DOHH2 (cell line): Measurements from ENCODE around the gene RNF112.

Experiments
- CTCF ChIP-seq: fragments of 200-600 bp; sonication (generic); IDR thresholded peaks from one replicate; pipeline ENCODE4 v1.5.1; 2014; ENCODE audit warnings: antibody characterized with exemption, mild to moderate bottlenecking, low read depth, low read length; ENCODE audit not compliant: poor library complexity, severe bottlenecking
- EZH2phosphoT487 ChIP-seq: fragments of 200-600 bp; sonication (generic); IDR thresholded peaks from 2 replicates; pipeline ENCODE4 v1.6.1; 2017; ENCODE audit warnings: borderline replicate concordance, mild to moderate bottlenecking, antibody characterized with exemption, low read length, moderate library complexity, mixed read lengths

GRCh38 chr17:19413761-19414160 is 2.7 kb downstream of the RNF112 start:
- TF ChIP-seq CTCF (no peak), EZH2phosphoT487 (no peak)
